HEK293T (cell line): ENCODE measurements around the gene HCAR1.
"Not testable (repeated sequence)": the region's sequence is repeated elsewhere in the genome, so short reads cannot be mapped to it uniquely, and the experiment has no call there.

Source experiments
- CTCF ChIA-PET: fragments of 350-600 bp; formaldehyde crosslinking; extraction: SDS; loops from one replicate; lab custom pipeline; 2021; ENCODE audit warnings: antibody characterized with exemption, inconsistent platforms; lab: Yijun Ruan, JAX
- POLR2A ChIA-PET: fragments of 350-600 bp; formaldehyde crosslinking; extraction: SDS; loops from one replicate; lab custom pipeline; 2020; ENCODE audit warnings: antibody characterized with exemption, inconsistent platforms; lab: Yijun Ruan, JAX
- DNase-seq: peaks from one replicate; pipeline ENCODE4 v3.0.0; 2012; ENCODE audit warnings: mixed read lengths; ENCODE audit errors: extremely low spot score
- ARNT ChIP-seq: fragments of 450-650 bp; IDR thresholded peaks from 2 replicates; pipeline ENCODE4 v1.6.1; 2017; ENCODE audit warnings: mild to moderate bottlenecking
- BHLHE40 ChIP-seq: fragments of 450-650 bp; IDR thresholded peaks from 2 replicates; pipeline ENCODE4 v1.6.1; 2016; ENCODE audit warnings: mild to moderate bottlenecking, moderate library complexity, borderline replicate concordance
- CTBP1 ChIP-seq: fragments of 450-650 bp; IDR thresholded peaks from 2 replicates; pipeline ENCODE4 v1.6.1; 2016; ENCODE audit warnings: borderline replicate concordance
- ELF4 ChIP-seq: fragments of 450-650 bp; IDR thresholded peaks from 2 replicates; pipeline ENCODE4 v1.6.1; 2017; ENCODE audit warnings: antibody characterized with exemption
- FOXA1 ChIP-seq: fragments of 450-650 bp; IDR thresholded peaks from 2 replicates; pipeline ENCODE4 v1.6.1; 2016; ENCODE audit warnings: mild to moderate bottlenecking
- FOXK2 ChIP-seq: fragments of 450-650 bp; IDR thresholded peaks from 2 replicates; pipeline ENCODE4 v1.6.1; 2016; ENCODE audit warnings: mild to moderate bottlenecking
- FOXM1 ChIP-seq: fragments of 450-650 bp; IDR thresholded peaks from 2 replicates; pipeline ENCODE4 v1.6.1; 2017; ENCODE audit warnings: mild to moderate bottlenecking, borderline replicate concordance
- HDGF ChIP-seq: fragments of 450-650 bp; IDR thresholded peaks from 2 replicates; pipeline ENCODE4 v1.6.1; 2017; ENCODE audit warnings: antibody characterized with exemption, borderline replicate concordance
- L3MBTL2 ChIP-seq: fragments of 450-650 bp; conservative IDR thresholded peaks from 2 replicates; pipeline ENCODE4 v1.6.1; 2016; ENCODE audit warnings: mild to moderate bottlenecking
- LEF1 ChIP-seq: fragments of 450-650 bp; IDR thresholded peaks from 2 replicates; pipeline ENCODE4 v1.6.1; 2017; ENCODE audit warnings: mild to moderate bottlenecking, borderline replicate concordance
- NFRKB ChIP-seq: fragments of 450-650 bp; IDR thresholded peaks from 2 replicates; pipeline ENCODE4 v1.6.1; 2016; ENCODE audit warnings: mild to moderate bottlenecking, moderate library complexity
- PKNOX1 ChIP-seq: fragments of 450-650 bp; IDR thresholded peaks from 2 replicates; pipeline ENCODE4 v1.6.1; 2016
- SP1 ChIP-seq: fragments of 450-650 bp; IDR thresholded peaks from 2 replicates; pipeline ENCODE4 v1.6.1; 2017
- SUZ12 ChIP-seq: fragments of 450-650 bp; IDR thresholded peaks from 2 replicates; pipeline ENCODE4 v1.6.1; 2016; ENCODE audit warnings: mild to moderate bottlenecking
- TARDBP ChIP-seq: fragments of 450-650 bp; IDR thresholded peaks from 2 replicates; pipeline ENCODE4 v1.6.1; 2016
- ZNF384 ChIP-seq: fragments of 450-650 bp; IDR thresholded peaks from 2 replicates; pipeline ENCODE4 v1.6.1; 2016

Gene HCAR1

GRCh38 chr12:122722387-122722786, 8.3 kb downstream of the HCAR1 start:
- no peak for TF ChIP-seq HDGF
- no peak for TF ChIP-seq SUZ12
- no peak for TF ChIP-seq FOXM1
- no peak for TF ChIP-seq FOXK2
- TF ChIP-seq CTBP1, result no peak
- TF ChIP-seq BHLHE40, result no peak
- TF ChIP-seq NFRKB, result no peak
- no peak for TF ChIP-seq ZNF384
- no peak for TF ChIP-seq SP1
- TF ChIP-seq FOXA1, result no peak
- TF ChIP-seq ELF4, result no peak
- TF ChIP-seq PKNOX1, result no peak
- TF ChIP-seq LEF1, result no peak
- TF ChIP-seq TARDBP, result no peak
- no peak for TF ChIP-seq ARNT
- no peak for TF ChIP-seq L3MBTL2
- POLR2A ChIA-PET, result interaction anchor here (1.2 kb wide), 1 partner anchor 15 kb away, joined by 3 read pairs; no protein-coding TSS in a partner anchor
- CTCF ChIA-PET, result interaction anchor here (0.7 kb wide), 2 partner anchors 14 to 22 kb away, joined by 3 read pairs; no protein-coding TSS in a partner anchor
- no peak for DNase-seq

- no peak for TF ChIP-seq PKNOX1
- TF ChIP-seq ARNT, result no peak
- TF ChIP-seq L3MBTL2, result no peak
- no peak for TF ChIP-seq ELF4
- TF ChIP-seq NFRKB, result no peak
- no peak for TF ChIP-seq SP1
- TF ChIP-seq FOXA1, result no peak
- DNase-seq, result no peak
- ChIA-PET CTCF (no interaction called here), POLR2A (no interaction called here)
Measured at GRCh38 chr12:122721057-122721545, 9.5 kb downstream of the HCAR1 start.

GRCh38 chr12:122716658-122717057, 14.0 kb downstream of the HCAR1 start, which contains the start of gene HCAR3:
Gene HCAR3, minus strand, starts transcription at chr12:122716811. Its CDS starts 74 bp downstream, at chr12:122716737.
- DNase-seq, POLR2A ChIA-PET: not testable (repeated sequence)

GRCh38 chr12:122715211-122715610, 15.4 kb downstream of the HCAR1 start:
- POLR2A ChIA-PET, CTCF ChIA-PET, DNase-seq: not testable (repeated sequence)

More at GRCh38 chr12:122716658-122717057, 14.0 kb downstream of the HCAR1 start, which contains the start of gene HCAR3:
- CTCF ChIA-PET, result not testable (repeated sequence)

- POLR2A ChIA-PET, CTCF ChIA-PET, DNase-seq: not testable (repeated sequence)
Measured at GRCh38 chr12:122713491-122714188, 17.0 kb downstream of the HCAR1 start.

GRCh38 chr12:122711266-122711665, 19.4 kb downstream of the HCAR1 start:
- CTCF ChIA-PET, POLR2A ChIA-PET, DNase-seq: not testable (repeated sequence)

GRCh38 chr12:122710341-122710740, 20.3 kb downstream of the HCAR1 start:
- DNase-seq, CTCF ChIA-PET, POLR2A ChIA-PET: not testable (repeated sequence)

GRCh38 chr12:122709287-122709686, 21.4 kb downstream of the HCAR1 start:
- POLR2A ChIA-PET, result not testable (repeated sequence)

GRCh38 chr12:122703841-122704240, 26.8 kb downstream of the HCAR1 start:
- POLR2A ChIA-PET, DNase-seq, CTCF ChIA-PET: not testable (repeated sequence)

More at GRCh38 chr12:122709287-122709686, 21.4 kb downstream of the HCAR1 start:
- CTCF ChIA-PET, DNase-seq: not testable (repeated sequence)

- POLR2A ChIA-PET, DNase-seq, CTCF ChIA-PET: not testable (repeated sequence)
Measured at GRCh38 chr12:122702890-122703611, 27.6 kb downstream of the HCAR1 start, which contains the start of gene HCAR2. Gene HCAR2, minus strand, starts transcription at chr12:122703357. Its CDS starts 74 bp downstream, at chr12:122703283.

GRCh38 chr12:122701481-122701880, 29.2 kb downstream of the HCAR1 start:
- DNase-seq, POLR2A ChIA-PET, CTCF ChIA-PET: not testable (repeated sequence)

- POLR2A ChIA-PET, CTCF ChIA-PET, DNase-seq: not testable (repeated sequence)
Measured at GRCh38 chr12:122700038-122700710, 30.5 kb downstream of the HCAR1 start.
